HCEC 1CT (cell line): ENCODE measurements around the gene PRKAG2.

Experiments
- DNase-seq: peaks from one replicate; pipeline ENCODE4 v3.0.0-alpha.2; 2017

The PRKAG2 gene

GRCh38 chr7:151740081-151740851 lies 136.6 kb downstream of the PRKAG2 start:
- no peak for DNase-seq

- no peak for DNase-seq
Measured at GRCh38 chr7:151738925-151739324, 138.0 kb downstream of the PRKAG2 start.

GRCh38 chr7:151736403-151736909 lies 140.5 kb downstream of the PRKAG2 start:
- DNase-seq = peak; percentile 97

DNA sequence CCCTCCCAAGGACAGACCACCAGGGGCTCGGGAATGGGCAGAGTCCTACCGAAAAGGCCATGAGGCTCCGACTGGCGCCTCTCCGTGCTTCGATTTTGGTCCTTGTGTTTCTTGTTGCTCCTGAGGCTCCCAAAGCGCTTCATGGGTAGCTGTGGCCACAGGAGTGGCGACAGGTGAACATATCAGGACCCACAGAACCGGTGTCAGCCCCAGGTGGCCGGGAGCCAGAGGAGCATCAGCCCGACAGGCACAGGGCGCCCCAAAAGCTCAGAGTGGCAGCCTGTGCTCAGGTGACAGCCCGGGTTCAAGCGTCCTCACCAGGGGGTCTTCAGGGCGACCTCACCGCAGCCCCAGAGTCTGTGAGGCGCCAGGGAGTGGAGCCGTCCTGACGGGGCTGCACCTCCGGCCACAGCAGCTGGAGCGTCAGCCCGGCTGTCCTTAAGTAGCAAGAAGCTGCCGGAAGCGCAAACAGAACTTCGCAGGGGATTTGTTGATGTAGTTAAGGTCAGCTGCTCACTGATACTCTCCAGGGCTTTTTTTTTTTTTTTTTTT lies 141.0 kb downstream of the PRKAG2 start:
- no peak for DNase-seq

- DNase-seq = no peak
Measured at GRCh38 chr7:151735186-151735850, 141.6 kb downstream of the PRKAG2 start.

- DNase-seq = no peak
Measured at GRCh38 chr7:151732834-151733592, 143.9 kb downstream of the PRKAG2 start.

DNA sequence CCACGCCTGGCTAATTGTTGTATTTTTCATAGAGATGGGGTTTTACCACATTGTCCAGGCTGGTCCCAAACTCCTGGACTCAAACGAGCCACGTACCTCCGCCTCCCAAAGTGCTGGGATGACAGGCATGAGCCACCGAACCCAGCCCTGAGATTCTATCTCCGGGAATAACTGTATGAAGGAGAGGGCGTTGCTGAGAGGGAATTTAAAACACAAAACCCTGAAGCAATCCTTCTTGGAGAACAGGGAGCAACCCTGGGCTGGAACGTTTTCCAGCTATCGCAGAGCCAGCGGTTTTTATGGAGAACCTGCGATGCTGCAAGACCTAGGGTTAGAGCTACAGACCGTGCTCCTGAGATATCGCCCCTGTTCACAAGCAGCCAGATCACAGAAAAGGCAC lies 144.6 kb downstream of the PRKAG2 start:
- DNase-seq = no peak

GRCh38 chr7:151731022-151731441 lies 145.9 kb downstream of the PRKAG2 start:
- no peak for DNase-seq

DNA sequence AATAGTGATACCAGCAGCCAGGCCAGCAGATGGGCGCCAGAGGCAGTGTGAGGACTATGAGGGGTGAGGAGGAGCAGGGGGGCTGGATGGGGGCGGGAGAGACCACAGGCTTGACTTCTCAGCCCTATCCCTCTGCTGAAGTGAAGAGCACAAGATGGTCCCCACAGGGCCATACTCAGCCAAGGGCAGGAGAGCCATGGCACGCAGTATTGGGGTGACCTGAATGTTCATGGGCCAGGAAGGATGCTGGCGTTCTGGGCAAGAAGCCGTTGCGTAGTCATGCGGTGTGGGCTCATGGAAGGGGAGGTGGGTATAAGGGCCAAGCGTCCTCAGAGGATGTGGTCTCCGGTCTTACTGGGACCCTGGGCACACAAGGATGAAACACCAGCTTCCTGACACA lies 146.3 kb downstream of the PRKAG2 start:
- no peak for DNase-seq

DNA sequence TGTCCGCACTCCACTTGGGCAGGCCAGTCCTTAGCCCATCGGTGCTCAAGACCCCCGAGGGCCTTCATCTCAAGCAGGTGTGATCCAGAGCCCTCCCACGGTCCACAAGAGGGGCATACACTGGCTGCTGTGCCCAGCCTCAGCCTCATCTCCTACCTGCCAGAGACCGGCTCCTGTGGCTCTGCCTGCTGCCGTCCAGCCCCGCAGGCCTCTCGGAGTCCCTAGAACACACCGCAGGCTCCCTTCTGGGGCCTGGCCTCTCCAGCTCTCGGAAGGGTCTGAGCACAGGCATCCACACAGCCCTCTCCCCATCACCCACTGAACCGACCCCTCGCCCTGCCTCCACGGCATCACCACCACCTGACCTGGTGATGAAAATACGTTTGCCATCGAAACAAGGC lies 147.4 kb downstream of the PRKAG2 start:
- DNase-seq = no peak

- no peak for DNase-seq
Measured at GRCh38 chr7:151728746-151729145, 148.2 kb downstream of the PRKAG2 start.

DNA sequence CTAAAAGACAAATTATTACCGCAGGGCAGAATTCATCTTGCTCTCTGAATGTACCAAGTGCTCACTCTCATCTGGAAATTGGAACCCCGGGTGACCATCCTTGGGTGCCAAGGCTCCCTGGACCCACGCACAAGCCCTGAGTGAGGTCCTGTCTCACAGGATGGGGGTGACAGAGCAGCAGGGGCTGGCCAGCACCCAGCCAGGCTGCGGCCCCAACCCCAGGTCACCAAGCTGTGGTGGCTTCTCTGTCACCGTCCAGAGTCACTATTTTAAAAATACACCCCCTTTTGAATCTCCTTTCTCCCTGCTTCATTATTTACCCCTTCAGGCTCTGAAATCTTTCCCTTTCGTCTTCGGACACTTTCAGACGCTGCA lies 148.6 kb downstream of the PRKAG2 start:
- no peak for DNase-seq

- DNase-seq = peak; percentile 98
Measured at GRCh38 chr7:151727579-151728285, 149.2 kb downstream of the PRKAG2 start.

GRCh38 chr7:151726652-151727578 lies 150.0 kb downstream of the PRKAG2 start:
- no peak for DNase-seq

DNA sequence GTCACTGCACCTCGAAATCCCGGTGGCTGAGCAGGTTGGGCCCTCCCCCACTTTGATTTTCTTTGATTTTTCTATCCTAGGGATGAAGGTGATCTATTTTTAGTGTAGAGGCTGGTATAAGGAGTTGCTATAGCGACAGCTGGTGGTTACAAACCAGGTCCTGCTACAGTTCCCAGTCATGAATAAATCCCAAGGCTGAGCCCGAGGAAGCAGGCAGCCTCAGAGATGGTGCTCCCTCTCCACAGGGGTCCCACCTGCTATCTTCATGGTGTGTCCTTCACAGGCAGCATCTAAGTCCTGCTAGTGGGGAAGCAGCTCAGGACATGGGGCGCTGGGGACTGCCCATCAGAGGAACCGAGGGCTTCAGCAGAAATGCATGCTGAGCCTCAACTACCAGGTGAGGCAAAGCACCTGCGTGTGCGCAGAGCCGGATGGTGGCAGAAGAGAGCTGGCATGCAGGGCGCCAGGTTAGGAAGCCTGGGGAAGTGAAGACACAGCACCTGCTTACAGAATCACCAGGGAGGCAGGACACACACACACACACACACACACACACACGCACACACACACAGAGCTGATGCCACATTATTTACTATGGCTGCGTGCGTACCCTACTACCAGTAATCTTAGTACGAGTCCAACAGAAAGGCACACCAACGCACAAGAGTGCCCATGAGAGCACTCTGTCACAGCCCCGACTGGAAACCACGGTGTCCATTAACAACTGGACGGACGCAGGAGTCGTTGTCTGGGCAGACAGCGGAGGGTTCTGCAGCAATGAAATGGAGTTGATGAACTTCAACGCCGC lies 150.9 kb downstream of the PRKAG2 start:
- DNase-seq = no peak

- no peak for DNase-seq
Measured at GRCh38 chr7:151724920-151725584, 151.9 kb downstream of the PRKAG2 start.

DNA sequence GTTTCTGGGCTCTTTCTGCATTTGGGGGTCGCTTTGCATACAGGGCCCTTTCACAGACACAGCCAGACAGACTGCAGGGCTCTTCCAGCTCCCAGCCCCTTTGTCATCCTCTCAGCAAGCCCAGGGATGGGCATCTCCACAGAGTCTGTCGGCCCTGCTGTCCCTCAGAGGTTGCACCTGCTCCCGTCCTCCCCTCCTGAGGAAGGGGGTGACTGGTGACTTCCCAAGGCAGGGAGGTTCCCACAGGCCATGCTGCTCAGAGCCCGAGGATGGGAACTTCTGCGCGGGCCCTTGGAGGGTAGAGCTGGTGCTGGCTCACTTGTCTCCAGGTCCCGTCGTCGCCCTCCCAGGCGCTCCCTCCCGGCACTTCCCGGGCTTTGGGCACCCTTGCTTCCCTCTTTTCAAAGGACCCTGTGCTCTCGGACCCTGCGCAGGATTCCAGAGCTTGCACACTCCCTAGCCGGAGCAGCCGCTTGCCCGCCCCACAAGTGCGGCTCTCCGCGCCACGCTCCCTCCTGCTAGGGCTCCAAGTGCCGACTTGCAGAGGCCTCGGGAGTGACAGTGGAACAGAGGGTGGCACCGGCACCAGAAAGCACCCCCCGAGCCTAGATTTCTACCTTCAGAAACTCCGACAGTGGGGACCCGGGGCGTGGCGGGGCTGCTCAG lies 152.5 kb downstream of the PRKAG2 start:
- DNase-seq = no peak

GRCh38 chr7:151723321-151723720 lies 153.6 kb downstream of the PRKAG2 start:
- no peak for DNase-seq

DNA sequence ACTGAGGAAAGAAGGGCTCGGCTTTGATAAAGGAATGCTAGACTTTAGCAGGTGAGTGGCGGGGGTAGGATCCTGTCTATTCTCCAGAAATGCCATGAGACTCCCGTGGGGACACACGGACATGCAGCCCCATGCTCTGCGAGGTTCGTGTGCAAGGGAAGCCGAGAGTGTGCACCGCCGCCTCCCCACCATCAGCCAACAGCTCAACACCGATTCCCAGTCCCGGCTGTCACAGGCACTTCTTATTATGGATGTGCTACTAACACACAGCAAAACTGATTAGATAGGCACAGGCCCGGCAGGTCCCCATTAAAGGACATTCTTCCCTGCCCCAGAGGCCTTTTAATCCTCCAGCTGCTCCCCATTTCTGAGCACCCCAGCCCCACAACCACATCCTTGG lies 154.4 kb downstream of the PRKAG2 start:
- no peak for DNase-seq
